Prostate gland (tissue), 2 donors: ENCODE measurements around the gene TPPP3. TPM values are rescaled to one million over a fixed set of nuclear protein-coding genes. Genes with fewer than 3 reads are reported as not detected.
A peak's percentile ranks its signal among the peaks of the same experiment; 100 is the strongest.

ENCODE experiments used
- DNase-seq: peaks from one replicate; pipeline ENCODE4 v3.0.0-alpha.2; 2019; ENCODE audit warnings: low spot score
- H3K27ac ChIP-seq, 2 donors: fragments of 200-600 bp; sonication (generic); 2 replicates each; pipeline ENCODE4 v1.5.1; 2017 to 2019
- H3K27me3 ChIP-seq: fragments of 200-600 bp; sonication (generic); replicated peaks from 2 replicates; pipeline ENCODE4 v1.5.1; 2019; ENCODE audit not compliant: insufficient read depth
- H3K36me3 ChIP-seq, 2 donors: fragments of 200-600 bp; sonication (generic); 1 replicate in 1 of 2; 2 replicates in 1 of 2; pipeline versions ENCODE4 v1.5.1 to v1.8.1; 2017 to 2019
- H3K4me1 ChIP-seq: fragments of 200-600 bp; sonication (generic); replicated peaks from 2 replicates; pipeline ENCODE4 v1.5.1; 2019
- H3K4me3 ChIP-seq, 2 donors: fragments of 200-600 bp; sonication (generic); 2 replicates each; pipeline ENCODE4 v1.5.1; 2017 to 2019
- H3K9me3 ChIP-seq: fragments of 200-600 bp; sonication (generic); 2 replicates; pipeline ENCODE4 v1.5.1; 2017
- POLR2A ChIP-seq: fragments of 450-650 bp; IDR thresholded peaks from one replicate; pipeline ENCODE4 v1.6.1; 2016; ENCODE audit warnings: antibody characterized with exemption, mild to moderate bottlenecking
- POLR2AphosphoS5 ChIP-seq: sonication (generic); formaldehyde crosslinking; IDR thresholded peaks from one replicate; pipeline ENCODE4 v1.6.1; 2017; ENCODE audit warnings: antibody characterized with exemption
- WGBS: methylation state at CpG from one replicate; pipeline ENCODE4 v1.1.5; 2018; 5-methylcytosine and 5-hydroxymethylcytosine counted together
- intact Hi-C: fragments of 100-400 bp; cut with DNase I; formaldehyde crosslinking; loops from one replicate; pipeline ENCODE4 v1.14.2; 2022
- total RNA-seq, 2 donors: library from RNA; depleted of rRNA; stranded (reverse); fragments of >200 nt; gene quantifications; one replicate each; pipeline ENCODE4 v1.1.0, GENCODE V29; 2016
- TF ChIP-seq, protein P1 (sequence below), 4 experiments: fragments of 200-600 bp in 2 of 4; fragments of 450-650 bp in 2 of 4; sonication (generic) in 2 of 4; IDR thresholded peaks; 1 replicate in 3 of 4; 2 replicates in 1 of 4; pipeline ENCODE4 v1.5.1; 2016 to 2019; ENCODE audit warnings: antibody characterized with exemption in 4 of 4, mild to moderate bottlenecking in 2 of 4, moderate library complexity in 2 of 4

The TPPP3 gene
- total RNA-seq, 2 donors from 2014 or later, result 3.4 to 10.0 TPM

- no peak overlapping the region for H3K27ac ChIP-seq
- no peaks in the 10 kb centered on the region for H3K9me3 ChIP-seq
- H3K4me1 ChIP-seq, result peaks cover 14% of the 10 kb centered on the region
- DNase-seq, result no peak
- intact Hi-C loops, result loop anchor here (5.0 to 10.0 kb wide), 2 partner anchors 112 to 140 kb away; no protein-coding TSS in a partner anchor
- no peaks in the 10 kb centered on the region for H3K36me3 ChIP-seq
- no peak overlapping the region for H3K4me3 ChIP-seq
- no peaks in the 10 kb centered on the region for H3K27me3 ChIP-seq
- no peak for TF ChIP-seq POLR2A
- 69% methylated on average over 14 of the region's 15 CpGs for WGBS
Measured at GRCh38 chr16:67397036-67397801, 3.9 kb upstream of the TPPP3 start.

- Histone ChIP-seq H3K36me3 (no peaks in the 10 kb centered on the region), H3K4me1 (peaks cover 14% of the 10 kb centered on the region), H3K4me3 (no peak overlapping the region), H3K9me3 (no peaks in the 10 kb centered on the region), H3K27ac (no peak overlapping the region), H3K27me3 (no peaks in the 10 kb centered on the region)
- DNase-seq, result peak; percentile 57
- WGBS, result 34% methylated on average over 30 of the region's 31 CpGs
- intact Hi-C loops, result loop anchor here (5.0 to 10.0 kb wide), 2 partner anchors 112 to 139 kb away; no protein-coding TSS in a partner anchor
- TF ChIP-seq, protein P1, sequence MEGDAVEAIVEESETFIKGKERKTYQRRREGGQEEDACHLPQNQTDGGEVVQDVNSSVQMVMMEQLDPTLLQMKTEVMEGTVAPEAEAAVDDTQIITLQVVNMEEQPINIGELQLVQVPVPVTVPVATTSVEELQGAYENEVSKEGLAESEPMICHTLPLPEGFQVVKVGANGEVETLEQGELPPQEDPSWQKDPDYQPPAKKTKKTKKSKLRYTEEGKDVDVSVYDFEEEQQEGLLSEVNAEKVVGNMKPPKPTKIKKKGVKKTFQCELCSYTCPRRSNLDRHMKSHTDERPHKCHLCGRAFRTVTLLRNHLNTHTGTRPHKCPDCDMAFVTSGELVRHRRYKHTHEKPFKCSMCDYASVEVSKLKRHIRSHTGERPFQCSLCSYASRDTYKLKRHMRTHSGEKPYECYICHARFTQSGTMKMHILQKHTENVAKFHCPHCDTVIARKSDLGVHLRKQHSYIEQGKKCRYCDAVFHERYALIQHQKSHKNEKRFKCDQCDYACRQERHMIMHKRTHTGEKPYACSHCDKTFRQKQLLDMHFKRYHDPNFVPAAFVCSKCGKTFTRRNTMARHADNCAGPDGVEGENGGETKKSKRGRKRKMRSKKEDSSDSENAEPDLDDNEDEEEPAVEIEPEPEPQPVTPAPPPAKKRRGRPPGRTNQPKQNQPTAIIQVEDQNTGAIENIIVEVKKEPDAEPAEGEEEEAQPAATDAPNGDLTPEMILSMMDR (IDR thresholded peaks at IDR 0.05), result no peak
- no peak for TF ChIP-seq POLR2AphosphoS5
- no peak for TF ChIP-seq POLR2A
Measured at GRCh38 chr16:67396159-67397035, 3.1 kb upstream of the TPPP3 start.

DNA sequence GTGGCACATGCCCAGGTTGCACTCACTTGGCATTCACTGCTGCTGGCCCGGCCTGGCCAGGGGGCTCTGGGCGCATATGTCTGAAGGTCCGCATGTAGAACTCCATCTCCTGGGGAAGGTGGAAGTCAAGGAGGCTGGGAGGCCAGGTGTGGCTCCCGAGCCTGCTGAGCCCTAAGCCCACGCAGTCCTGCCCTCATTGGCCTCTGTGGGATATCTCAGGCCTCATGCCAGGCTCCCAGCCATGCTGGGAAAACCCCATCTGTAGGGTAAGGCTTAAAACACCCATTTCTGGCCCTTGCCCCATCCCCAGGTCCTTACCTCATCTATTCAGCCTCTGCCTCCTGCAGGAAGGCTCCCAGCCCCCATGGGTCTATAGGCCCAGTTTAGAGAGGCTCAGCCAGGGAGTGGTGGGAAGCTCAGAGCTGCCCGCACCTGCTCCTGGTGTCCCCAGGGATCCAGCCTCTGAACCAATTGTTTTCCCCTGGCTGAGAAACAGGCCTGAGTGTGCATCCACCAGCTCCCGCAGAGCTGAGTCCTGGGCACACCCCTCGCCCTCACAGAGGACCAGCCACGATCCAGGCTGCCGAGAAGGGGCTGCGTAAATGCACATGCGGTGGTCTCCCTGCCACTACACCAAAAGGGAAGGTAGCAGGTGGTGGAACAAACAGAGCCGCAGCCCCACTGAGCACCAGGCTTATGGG is 2.3 kb upstream of the TPPP3 start:
- no peaks in the 10 kb centered on the region for H3K9me3 ChIP-seq
- H3K36me3 ChIP-seq, result no peaks in the 10 kb centered on the region
- H3K27ac ChIP-seq, result no peak overlapping the region
- intact Hi-C loops, result loop anchor here (5.0 to 10.0 kb wide), 2 partner anchors 111 to 138 kb away; no protein-coding TSS in a partner anchor
- TF ChIP-seq POLR2AphosphoS5 (no peak), POLR2A (no peak)
- TF ChIP-seq, protein P1 (IDR thresholded peaks at IDR 0.05), result no peak
- whole genome bisulfite sequencing, result 87% methylated on average over 13 of the region's 13 CpGs
- H3K4me3 ChIP-seq, result no peak overlapping the region
- H3K27me3 ChIP-seq, result no peaks in the 10 kb centered on the region
- peaks cover 14% of the 10 kb centered on the region for H3K4me1 ChIP-seq
- no peak for DNase-seq

GRCh38 chr16:67395105-67395457 is 1.8 kb upstream of the TPPP3 start:
- TF ChIP-seq POLR2A (no peak), POLR2AphosphoS5 (no peak)
- TF ChIP-seq, protein P1 (IDR thresholded peaks at IDR 0.05), result no peak
- H3K4me3 ChIP-seq, result no peak overlapping the region
- 87% methylated on average over 10 of the region's 10 CpGs for WGBS
- intact Hi-C loops, result loop anchor here (5.0 to 10.0 kb wide), 2 partner anchors 110 to 138 kb away; no protein-coding TSS in a partner anchor
- peaks cover 14% of the 10 kb centered on the region for H3K4me1 ChIP-seq
- H3K9me3 ChIP-seq, result no peaks in the 10 kb centered on the region
- no peaks in the 10 kb centered on the region for H3K27me3 ChIP-seq
- H3K27ac ChIP-seq, result peak overlapping the region in 1 of 2 donors; percentile 49
- DNase-seq, result no peak
- no peaks in the 10 kb centered on the region for H3K36me3 ChIP-seq
